ENCODE results near the gene GIPC1.
"Not testable (repeated sequence)": the region's sequence is repeated elsewhere in the genome, so short reads cannot be mapped to it uniquely, and the experiment has no call there.

Gene GIPC1

DNA sequence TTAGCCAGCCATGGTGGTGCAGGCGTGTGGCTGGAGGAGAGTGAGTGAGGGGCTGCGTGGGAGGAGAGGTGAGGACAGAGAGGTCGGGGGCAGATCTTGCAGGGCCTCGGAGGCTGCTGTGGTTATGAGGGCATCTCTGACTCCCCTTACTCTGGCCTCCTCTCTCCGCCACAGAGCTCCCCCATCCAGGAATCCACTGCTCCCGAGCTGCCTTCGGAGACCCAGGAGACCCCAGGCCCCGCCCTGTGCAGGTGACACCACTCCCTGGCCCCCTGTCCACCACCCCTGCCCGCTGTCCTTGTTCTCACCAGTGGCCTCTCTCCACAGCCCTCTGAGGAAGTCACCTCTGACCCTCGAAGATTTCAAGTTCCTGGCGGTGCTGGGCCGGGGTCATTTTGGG lies 28.5 kb downstream of the GIPC1 start:
- DNase-seq (ENCODE audit: low spot score): no peak
- no peak overlapping the region for H3K4me3 ChIP-seq
- no peak overlapping the region for H3K27ac ChIP-seq
- TF ChIP-seq, protein P1, sequence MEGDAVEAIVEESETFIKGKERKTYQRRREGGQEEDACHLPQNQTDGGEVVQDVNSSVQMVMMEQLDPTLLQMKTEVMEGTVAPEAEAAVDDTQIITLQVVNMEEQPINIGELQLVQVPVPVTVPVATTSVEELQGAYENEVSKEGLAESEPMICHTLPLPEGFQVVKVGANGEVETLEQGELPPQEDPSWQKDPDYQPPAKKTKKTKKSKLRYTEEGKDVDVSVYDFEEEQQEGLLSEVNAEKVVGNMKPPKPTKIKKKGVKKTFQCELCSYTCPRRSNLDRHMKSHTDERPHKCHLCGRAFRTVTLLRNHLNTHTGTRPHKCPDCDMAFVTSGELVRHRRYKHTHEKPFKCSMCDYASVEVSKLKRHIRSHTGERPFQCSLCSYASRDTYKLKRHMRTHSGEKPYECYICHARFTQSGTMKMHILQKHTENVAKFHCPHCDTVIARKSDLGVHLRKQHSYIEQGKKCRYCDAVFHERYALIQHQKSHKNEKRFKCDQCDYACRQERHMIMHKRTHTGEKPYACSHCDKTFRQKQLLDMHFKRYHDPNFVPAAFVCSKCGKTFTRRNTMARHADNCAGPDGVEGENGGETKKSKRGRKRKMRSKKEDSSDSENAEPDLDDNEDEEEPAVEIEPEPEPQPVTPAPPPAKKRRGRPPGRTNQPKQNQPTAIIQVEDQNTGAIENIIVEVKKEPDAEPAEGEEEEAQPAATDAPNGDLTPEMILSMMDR (IDR thresholded peaks at IDR 0.05): no peak

GRCh38 chr19:14463747-14464146 lies 32.2 kb downstream of the GIPC1 start:
- H3K27ac ChIP-seq: no peak overlapping the region
- DNase-seq (ENCODE audit: low spot score): no peak
- no peak overlapping the region for H3K4me3 ChIP-seq
- TF ChIP-seq, protein P1 (IDR thresholded peaks at IDR 0.05): no peak

DNA sequence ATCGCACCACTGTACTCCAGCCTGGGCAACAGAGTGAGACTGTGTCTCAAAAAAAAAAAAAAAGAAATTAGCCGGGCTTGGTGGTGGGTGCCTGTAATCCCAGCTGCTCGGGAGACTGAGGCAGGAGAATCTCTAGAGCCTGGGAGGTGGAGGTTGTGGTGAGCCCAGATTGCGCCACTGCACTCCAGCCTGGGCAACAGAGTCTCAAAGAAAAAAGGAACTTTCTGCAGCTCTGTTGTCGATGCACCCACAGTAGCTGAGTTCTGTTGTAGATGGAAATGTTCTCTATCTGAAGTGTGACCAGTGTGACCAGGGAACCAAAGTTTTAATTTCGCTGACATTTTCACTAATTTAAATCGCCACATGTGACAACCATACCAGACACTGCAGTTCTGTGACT lies 33.5 kb downstream of the GIPC1 start:
- not testable (repeated sequence) for H3K27ac ChIP-seq; DNase-seq (ENCODE audit: low spot score); H3K4me3 ChIP-seq

DNA sequence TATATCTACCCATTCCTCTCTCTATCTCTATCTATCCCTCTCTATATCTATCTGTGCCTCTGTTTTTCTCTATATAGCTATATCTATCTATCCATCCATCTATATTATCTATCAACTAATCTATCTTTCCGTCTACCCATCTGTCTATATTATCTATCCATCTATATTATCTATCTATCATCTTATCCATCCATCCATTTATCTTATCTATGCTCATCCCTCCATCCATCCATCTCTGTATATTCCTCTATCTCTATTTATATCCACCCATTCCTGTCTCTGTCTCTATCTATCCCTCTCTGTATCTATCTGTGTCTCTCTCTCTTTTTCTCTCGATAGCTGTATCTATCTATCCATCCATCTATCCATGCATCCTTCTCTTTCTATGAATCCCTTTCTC lies 35.0 kb downstream of the GIPC1 start:
- H3K27ac ChIP-seq: no peak overlapping the region
- H3K4me3 ChIP-seq: no peak overlapping the region
- DNase-seq (ENCODE audit: low spot score): no peak
- TF ChIP-seq, protein P1 (IDR thresholded peaks at IDR 0.05): no peak

GRCh38 chr19:14459703-14460102 lies 36.2 kb downstream of the GIPC1 start:
- H3K27ac ChIP-seq: no peak overlapping the region
- no peak for DNase-seq (ENCODE audit: low spot score)
- TF ChIP-seq, protein P1 (IDR thresholded peaks at IDR 0.05): no peak

DNA sequence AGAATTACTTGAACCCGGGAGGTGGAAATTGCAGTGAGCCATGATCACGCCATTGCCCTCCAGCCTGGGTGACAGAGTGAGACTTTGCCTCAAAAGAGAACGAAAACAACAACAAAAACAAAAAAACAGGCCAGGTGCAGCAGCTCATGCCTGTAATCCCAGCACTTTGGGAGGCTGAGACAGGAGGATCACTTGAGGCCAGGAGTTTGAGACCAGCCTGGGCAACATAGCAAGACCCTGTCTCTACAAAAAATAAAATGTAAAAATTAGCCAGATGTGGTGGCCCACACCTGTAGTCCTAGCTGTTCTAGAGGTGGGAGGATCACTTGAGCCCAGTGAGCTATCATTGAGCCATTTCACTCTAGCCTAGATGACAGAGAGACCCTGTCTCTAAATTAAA lies 43.6 kb downstream of the GIPC1 start:
- DNase-seq (ENCODE audit: low spot score); H3K27ac ChIP-seq; H3K4me3 ChIP-seq: not testable (repeated sequence)

More at GRCh38 chr19:14459703-14460102, 36.2 kb downstream of the GIPC1 start:
- H3K4me3 ChIP-seq: no peak overlapping the region

- no peak for DNase-seq (ENCODE audit: low spot score)
- no peak overlapping the region for H3K4me3 ChIP-seq
- H3K27ac ChIP-seq: no peak overlapping the region
- TF ChIP-seq, protein P1 (IDR thresholded peaks at IDR 0.05): no peak
Observed at GRCh38 chr19:14450876-14451275, 45.1 kb downstream of the GIPC1 start.

- no peak for DNase-seq (ENCODE audit: low spot score)
- TF ChIP-seq, protein P1 (IDR thresholded peaks at IDR 0.05): no peak
- Histone ChIP-seq H3K27ac (no peak overlapping the region), H3K4me3 (no peak overlapping the region)
Observed at GRCh38 chr19:14450168-14450874, 45.6 kb downstream of the GIPC1 start.
